CD14-positive monocyte (primary cell): ENCODE measurements around the gene IL21R. TPM values are rescaled to one million over a fixed set of nuclear protein-coding genes. Genes with fewer than 3 reads are reported as not detected.
"Not testable (repeated sequence)": the region's sequence is repeated elsewhere in the genome, so short reads cannot be mapped to it uniquely, and the experiment has no call there.

Experiments
- DNase-seq, 3 donors: peaks; one replicate each; pipeline ENCODE4 v3.0.0-alpha.2; 2011 to 2022
- H2AFZ ChIP-seq: 2 replicates; pipeline ENCODE4 v1.6.0; 2012; ENCODE audit warnings: mild to moderate bottlenecking, low read depth, low read length, inconsistent platforms; ENCODE audit not compliant: insufficient read depth, poor library complexity, severe bottlenecking
- H3K27ac ChIP-seq, 2 donors: 1 replicate in 1 of 2; 2 replicates in 1 of 2; pipeline ENCODE4 v1.5.1; 2012 to 2013; ENCODE audit warnings: low read length in 2 of 2, control low read depth in 1 of 2, inconsistent platforms in 1 of 2, low read depth in 1 of 2, mild to moderate bottlenecking in 1 of 2
- H3K27me3 ChIP-seq, 2 donors: one replicate each; pipeline versions ENCODE4 v1.6.0 to v1.6.1; 2011 to 2013; ENCODE audit warnings: low read length in 2 of 2; ENCODE audit not compliant: control insufficient read depth in 2 of 2, insufficient read depth in 2 of 2
- H3K36me3 ChIP-seq, 2 donors: replicated peaks in 1 of 2; 1 replicate in 1 of 2; 2 replicates in 1 of 2; pipeline versions ENCODE4 v1.5.1 to v1.6.1; 2012 to 2013; ENCODE audit warnings: low read length in 2 of 2, control low read depth in 1 of 2, inconsistent platforms in 1 of 2, mild to moderate bottlenecking in 1 of 2; ENCODE audit not compliant: insufficient read depth in 2 of 2, control insufficient read depth in 1 of 2
- H3K4me1 ChIP-seq, 2 donors: 1 replicate in 1 of 2; 2 replicates in 1 of 2; pipeline versions ENCODE4 v1.5.1 to v1.6.1; 2012 to 2013; ENCODE audit warnings: low read length in 2 of 2, control low read depth in 1 of 2, inconsistent platforms in 1 of 2, mild to moderate bottlenecking in 1 of 2, moderate library complexity in 1 of 2; ENCODE audit not compliant: insufficient read depth in 2 of 2, control insufficient read depth in 1 of 2
- H3K4me2 ChIP-seq: replicated peaks from 2 replicates; pipeline ENCODE3; 2012; ENCODE audit warnings: low read length, moderate library complexity, mild to moderate bottlenecking; ENCODE audit not compliant: poor library complexity, severe bottlenecking; ENCODE audit errors: extremely low read depth
- H3K4me3 ChIP-seq, 3 experiments: fragments of 200-600 bp in 1 of 3; sonication (generic) in 1 of 3; replicated peaks in 1 of 3; 1 replicate in 2 of 3; 2 replicates in 1 of 3; pipeline ENCODE4 v1.5.1; 2011 to 2013; ENCODE audit warnings: low read length in 3 of 3, mild to moderate bottlenecking in 3 of 3, control low read depth in 2 of 3, low read depth in 2 of 3, inconsistent platforms in 1 of 3, moderate library complexity in 1 of 3
- H3K79me2 ChIP-seq: 2 replicates; pipeline ENCODE4 v1.6.0; 2012; ENCODE audit warnings: mild to moderate bottlenecking, control low read depth, inconsistent platforms, low read length, moderate library complexity; ENCODE audit not compliant: insufficient read depth
- H3K9ac ChIP-seq: 2 replicates; pipeline ENCODE4 v1.6.0; 2017; ENCODE audit warnings: low read length, mild to moderate bottlenecking; ENCODE audit not compliant: insufficient read depth, poor library complexity, severe bottlenecking
- H3K9me3 ChIP-seq, 2 donors: replicated peaks in 1 of 2; 1 replicate in 1 of 2; 2 replicates in 1 of 2; pipeline versions ENCODE4 v1.5.1 to v1.6.1; 2012 to 2013; ENCODE audit warnings: low read length in 2 of 2, control low read depth in 1 of 2; ENCODE audit not compliant: control insufficient read depth in 1 of 2, insufficient read depth in 1 of 2
- H4K20me1 ChIP-seq: 2 replicates; pipeline ENCODE4 v1.6.0; 2012; ENCODE audit warnings: mild to moderate bottlenecking, low read length, control low read depth, moderate library complexity; ENCODE audit not compliant: insufficient read depth
- H3K27ac Mint-ChIP-seq, 7 donors: one replicate each; pipeline ENCODE4 v1.8.0; 2020; ENCODE audit warnings: mild to moderate bottlenecking in 7 of 7, mixed read lengths in 7 of 7, moderate library complexity in 6 of 7, inconsistent platforms in 2 of 7
- H3K27me3 Mint-ChIP-seq, 3 donors: one replicate each; pipeline ENCODE4 v1.8.0; 2021 to 2022; ENCODE audit warnings: low read depth in 3 of 3, mild to moderate bottlenecking in 3 of 3, mixed read lengths in 3 of 3, moderate library complexity in 3 of 3, inconsistent platforms in 1 of 3
- H3K36me3 Mint-ChIP-seq, 2 donors: one replicate each; pipeline ENCODE4 v1.8.0; 2020; ENCODE audit warnings: mixed read lengths in 2 of 2, inconsistent platforms in 1 of 2, mild to moderate bottlenecking in 1 of 2
- H3K4me1 Mint-ChIP-seq: one replicate; pipeline ENCODE4 v1.8.0; 2020; ENCODE audit warnings: mild to moderate bottlenecking, mixed read lengths
- H3K4me3 Mint-ChIP-seq, 2 donors: one replicate each; pipeline ENCODE4 v1.8.0; 2020; ENCODE audit warnings: mild to moderate bottlenecking in 2 of 2, mixed read lengths in 2 of 2, moderate library complexity in 1 of 2
- H3K9me3 Mint-ChIP-seq, 7 donors: one replicate each; pipeline ENCODE4 v1.8.0; 2020 to 2022; ENCODE audit warnings: mixed read lengths in 7 of 7, mild to moderate bottlenecking in 6 of 7, moderate library complexity in 6 of 7, inconsistent platforms in 2 of 7
- WGBS: methylation state at CpG from one replicate; pipeline ENCODE4 v1.1.5; 2013; ENCODE audit warnings: missing lambda C conversion rate; ENCODE audit not compliant: insufficient coverage; 5-methylcytosine and 5-hydroxymethylcytosine counted together
- intact Hi-C, 2 donors: fragments of 100-400 bp; cut with micrococcal nuclease; formaldehyde crosslinking; loops; one replicate each; pipeline versions ENCODE4 v1.15.0 to v1.15.1; 2023
- polyA plus RNA-seq, 3 donors: library from polyadenylated mRNA; depleted of rRNA in 1 of 3; unstranded in 2 of 3; stranded (reverse) in 1 of 3; fragments of 300-500 nt in 2 of 3; fragments of >200 nt in 1 of 3; fragmentation: Illumina TruSeq in 2 of 3; gene quantifications; 1 replicate in 2 of 3; 2 replicates in 1 of 3; pipeline ENCODE4 v1.2.3, GENCODE V29; 2012 to 2021
- TF ChIP-seq, protein P1 (sequence below): fragments of 200-600 bp; IDR thresholded peaks from one replicate; pipeline ENCODE4 v1.8.0; 2022; ENCODE audit warnings: antibody characterized with exemption, mild to moderate bottlenecking

Gene IL21R
- polyA plus RNA-seq, 3 donors = 1.0 to 1.7 (median 1.4) TPM

DNA sequence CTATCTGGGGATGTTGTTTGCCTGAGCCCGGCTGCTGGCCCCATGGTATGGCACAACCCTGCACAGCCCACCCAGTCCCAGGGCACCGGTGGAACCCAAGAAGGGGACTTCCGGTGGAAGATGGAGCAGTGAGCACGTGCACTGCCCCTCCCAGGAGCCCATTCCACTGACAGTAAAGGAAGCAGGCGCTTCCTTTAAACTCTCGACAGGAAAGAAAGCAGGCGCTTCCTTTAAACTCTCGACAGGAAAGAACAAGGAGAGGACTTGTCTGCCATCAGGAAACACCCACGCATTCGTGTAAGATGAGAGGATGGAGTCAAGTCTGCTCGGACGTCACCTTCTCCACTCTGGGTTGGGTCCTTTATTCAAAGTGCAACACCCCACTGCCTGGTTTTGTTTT lies 53.7 kb downstream of the IL21R start:
- Mint-ChIP-seq H3K4me3 (peak overlapping the region in 1 of 2 donors; percentile 21), H3K4me1 (peaks cover 13% of the 10 kb centered on the region), H3K9me3 (peaks cover 0 to 3% (median 0%) of the 10 kb centered on the region in 7 donors), H3K27me3 (peaks cover 11 to 28% (median 13%) of the 10 kb centered on the region in 3 donors), H3K36me3 (peaks cover 17% of the 10 kb centered on the region in 2 donors), H3K27ac (no peak overlapping the region)
- H3K9ac ChIP-seq = no peak overlapping the region
- no peak overlapping the region for H3K4me2 ChIP-seq
- no peaks in the 10 kb centered on the region for H4K20me1 ChIP-seq
- H3K9me3 ChIP-seq = no peaks in the 10 kb centered on the region
- no peak for DNase-seq
- WGBS = 0% methylated on average over 3 of the region's 12 CpGs
- peaks cover 0 to 6% of the 10 kb centered on the region in 2 donors for H3K4me1 ChIP-seq
- TF ChIP-seq, protein P1, sequence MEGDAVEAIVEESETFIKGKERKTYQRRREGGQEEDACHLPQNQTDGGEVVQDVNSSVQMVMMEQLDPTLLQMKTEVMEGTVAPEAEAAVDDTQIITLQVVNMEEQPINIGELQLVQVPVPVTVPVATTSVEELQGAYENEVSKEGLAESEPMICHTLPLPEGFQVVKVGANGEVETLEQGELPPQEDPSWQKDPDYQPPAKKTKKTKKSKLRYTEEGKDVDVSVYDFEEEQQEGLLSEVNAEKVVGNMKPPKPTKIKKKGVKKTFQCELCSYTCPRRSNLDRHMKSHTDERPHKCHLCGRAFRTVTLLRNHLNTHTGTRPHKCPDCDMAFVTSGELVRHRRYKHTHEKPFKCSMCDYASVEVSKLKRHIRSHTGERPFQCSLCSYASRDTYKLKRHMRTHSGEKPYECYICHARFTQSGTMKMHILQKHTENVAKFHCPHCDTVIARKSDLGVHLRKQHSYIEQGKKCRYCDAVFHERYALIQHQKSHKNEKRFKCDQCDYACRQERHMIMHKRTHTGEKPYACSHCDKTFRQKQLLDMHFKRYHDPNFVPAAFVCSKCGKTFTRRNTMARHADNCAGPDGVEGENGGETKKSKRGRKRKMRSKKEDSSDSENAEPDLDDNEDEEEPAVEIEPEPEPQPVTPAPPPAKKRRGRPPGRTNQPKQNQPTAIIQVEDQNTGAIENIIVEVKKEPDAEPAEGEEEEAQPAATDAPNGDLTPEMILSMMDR = no peak
- intact Hi-C loops = loop anchor here (2.0 to 10.0 kb wide), 6 partner anchors 88 to 1621 kb away; no protein-coding TSS in a partner anchor
- H3K27me3 ChIP-seq = peaks cover 0 to 5% of the 10 kb centered on the region in 2 donors
- H3K79me2 ChIP-seq = no peaks in the 10 kb centered on the region
- no peak overlapping the region for H3K4me3 ChIP-seq
- H2AFZ ChIP-seq = peak overlapping the region; percentile 18
- peaks cover 8 to 11% of the 10 kb centered on the region in 2 donors for H3K36me3 ChIP-seq
- no peak overlapping the region for H3K27ac ChIP-seq

DNA sequence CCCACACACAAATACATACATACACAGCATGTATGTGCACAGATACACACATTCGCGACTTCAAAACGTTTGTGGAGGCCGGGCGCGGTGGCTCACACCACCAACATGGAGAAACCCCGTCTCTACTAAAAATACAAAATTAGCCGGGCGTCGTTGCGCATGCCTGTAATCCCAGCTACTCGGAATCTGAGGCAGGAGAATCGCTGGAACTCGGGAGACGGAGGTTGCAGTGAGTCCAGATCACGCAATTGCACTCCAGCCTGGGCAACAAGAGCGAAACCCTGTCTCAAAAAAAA lies 55.6 kb downstream of the IL21R start:
- not testable (repeated sequence) for DNase-seq, H3K9ac ChIP-seq, H3K4me2 ChIP-seq, H2AFZ ChIP-seq, H3K4me1 ChIP-seq, H3K4me3 Mint-ChIP-seq, H3K9me3 Mint-ChIP-seq, H3K27me3 ChIP-seq, H3K79me2 ChIP-seq, H4K20me1 ChIP-seq, H3K9me3 ChIP-seq, H3K27ac ChIP-seq, H3K4me3 ChIP-seq
- H3K36me3 ChIP-seq = peaks cover 26 to 30% of the 10 kb centered on the region in 2 donors
- intact Hi-C loops = loop anchor here (2.0 to 10.0 kb wide), 6 partner anchors 90 to 1623 kb away; no protein-coding TSS in a partner anchor
- 95% methylated on average over 16 of the region's 17 CpGs for WGBS
- peaks cover 33 to 36% of the 10 kb centered on the region in 2 donors for H3K36me3 Mint-ChIP-seq
- peaks cover 12% of the 10 kb centered on the region for H3K4me1 Mint-ChIP-seq
- peak overlapping the region in 1 of 7 donors; percentile 70 for H3K27ac Mint-ChIP-seq
- peaks cover 3 to 14% (median 5%) of the 10 kb centered on the region in 3 donors for H3K27me3 Mint-ChIP-seq
